HG02759 (cell line): ENCODE results near the gene AFF3.

Experiments
- ATAC-seq: cut with Tn5 transposase; IDR thresholded peaks from one replicate; pipeline ENCODE4 v1.9.1; 2021; ENCODE audit warnings: mild to moderate bottlenecking, moderate library complexity; ENCODE audit not compliant: unreplicated experiment

Gene AFF3

GRCh38 chr2:99898336-99899048 is 243.9 kb downstream of the AFF3 start:
- no peak for ATAC-seq

- no peak for ATAC-seq
Observed at GRCh38 chr2:99891428-99891780, 251.0 kb downstream of the AFF3 start.

DNA sequence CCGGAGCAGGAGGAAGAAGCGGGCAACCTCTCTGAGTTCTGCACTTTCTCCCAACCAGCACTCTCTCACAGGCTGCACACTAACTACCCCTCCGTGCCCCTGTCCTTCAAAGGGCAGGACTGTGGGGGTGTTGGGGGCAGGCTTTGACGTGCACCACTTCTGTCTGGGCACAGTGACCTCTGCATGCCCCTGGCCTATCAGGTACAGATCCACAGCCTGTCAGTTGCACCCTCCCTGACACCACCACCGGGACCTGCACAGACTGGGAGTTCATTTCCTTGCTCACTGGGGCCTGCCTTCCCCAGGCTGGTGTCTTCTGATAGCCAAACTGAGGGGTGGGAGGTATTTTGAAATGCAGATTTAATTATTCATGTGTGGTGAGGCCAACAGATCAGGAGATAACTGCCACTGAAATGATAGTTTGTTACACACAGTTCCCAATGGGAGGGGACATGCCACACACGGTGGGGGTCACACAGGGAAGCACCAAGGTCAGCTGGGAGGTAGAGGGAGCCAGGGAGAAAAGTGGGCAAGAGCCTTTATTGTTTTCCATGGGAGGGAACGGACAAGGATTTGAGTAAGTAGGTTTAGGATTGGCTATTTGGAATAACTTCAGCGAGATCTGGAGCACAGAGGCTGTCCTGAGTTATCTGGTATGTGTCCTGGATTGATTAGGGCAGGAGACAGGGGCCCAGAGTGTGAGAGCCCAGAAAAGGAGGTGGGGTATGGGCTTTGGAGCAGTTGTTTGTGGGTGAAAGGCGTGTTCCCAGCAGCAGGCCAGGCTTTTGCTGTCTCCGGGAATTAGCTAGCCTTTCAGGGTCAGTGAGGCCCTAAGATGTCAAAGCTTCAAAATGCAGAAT is 251.6 kb downstream of the AFF3 start:
- no peak for ATAC-seq

- ATAC-seq, result no peak
Observed at GRCh38 chr2:99888617-99889016, 253.8 kb downstream of the AFF3 start.

GRCh38 chr2:99886418-99886817 is 256.0 kb downstream of the AFF3 start:
- no peak for ATAC-seq

DNA sequence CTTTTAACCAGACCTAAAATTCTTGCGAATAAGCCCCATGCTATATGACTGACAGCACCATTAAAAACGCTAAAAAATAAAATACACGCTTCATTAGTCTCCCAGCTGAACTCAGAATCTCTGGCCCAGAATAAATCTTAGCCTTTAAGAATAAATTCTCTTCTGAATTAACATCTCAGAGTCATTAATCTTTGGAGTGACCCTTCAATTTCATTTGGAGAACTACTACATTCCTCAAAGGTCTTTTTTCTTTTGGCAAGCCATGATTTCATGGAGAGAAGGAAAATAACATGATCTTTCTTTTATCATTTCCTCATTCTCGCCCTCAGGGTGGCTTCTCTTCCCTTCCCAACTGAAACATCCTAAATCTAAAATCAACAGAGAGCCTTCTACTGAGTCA is 259.0 kb downstream of the AFF3 start:
- no peak for ATAC-seq

- no peak for ATAC-seq
Observed at GRCh38 chr2:99881901-99882591, 260.3 kb downstream of the AFF3 start.

- no peak for ATAC-seq
Observed at GRCh38 chr2:99880964-99881294, 261.5 kb downstream of the AFF3 start.

DNA sequence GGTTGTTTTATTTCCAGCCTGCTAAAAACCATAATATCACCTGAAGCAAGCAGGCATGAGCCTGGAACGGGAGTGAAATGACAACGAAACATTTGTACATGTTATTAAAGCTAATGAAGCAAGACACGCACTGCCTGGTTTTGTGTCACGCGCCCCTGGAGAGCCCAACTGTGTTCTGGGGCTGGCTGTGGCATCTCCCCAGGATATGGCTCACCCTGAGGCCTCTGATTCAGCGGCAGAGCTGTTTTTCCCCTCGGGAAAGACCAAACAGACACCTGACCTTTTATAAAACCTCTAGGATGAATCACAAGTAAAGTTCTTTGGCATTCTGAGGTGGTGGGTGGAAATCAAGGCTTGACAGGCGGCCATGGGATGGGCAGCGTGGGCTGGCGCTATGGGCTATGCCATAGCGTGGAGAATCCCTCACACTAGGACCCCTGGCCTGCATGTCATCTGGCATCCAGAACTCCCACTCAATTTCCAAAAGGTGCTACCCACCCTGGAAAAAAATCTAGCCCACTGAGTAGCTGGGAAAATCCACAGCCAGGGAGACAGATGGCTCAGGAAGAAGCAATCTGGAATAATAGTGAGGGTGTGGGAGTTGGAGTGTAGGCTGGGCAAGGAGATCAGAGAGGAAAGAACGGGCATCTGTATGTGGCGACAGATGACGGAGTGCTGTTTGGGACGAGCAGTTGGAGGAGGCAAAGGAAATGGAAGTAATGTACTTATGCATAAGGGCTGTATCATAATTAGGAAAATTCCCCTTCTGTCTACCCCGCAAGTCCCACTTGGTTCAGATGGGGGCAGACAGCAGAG is 262.0 kb downstream of the AFF3 start:
- ATAC-seq, result no peak

DNA sequence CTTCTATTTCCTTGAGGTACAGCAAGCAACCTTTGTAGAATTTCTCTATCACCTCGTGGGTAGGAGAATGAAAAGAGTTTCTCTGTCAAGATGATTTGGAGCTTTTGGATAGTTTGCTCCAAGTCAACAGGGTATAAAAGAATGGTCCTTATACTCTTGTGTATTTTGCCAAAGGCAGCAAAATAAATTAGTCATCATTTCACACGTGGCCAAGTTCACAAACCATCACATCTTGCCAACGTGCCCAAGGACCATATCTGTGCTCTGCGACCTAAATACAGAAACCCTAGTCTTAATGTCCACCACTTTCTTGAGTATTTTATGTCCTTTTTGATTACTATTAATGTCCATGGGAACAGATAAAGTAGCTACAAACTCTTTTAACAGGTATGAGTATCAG is 262.9 kb downstream of the AFF3 start:
- no peak for ATAC-seq

- ATAC-seq, result no peak
Observed at GRCh38 chr2:99878581-99879350, 263.6 kb downstream of the AFF3 start.

GRCh38 chr2:99877963-99878362 is 264.4 kb downstream of the AFF3 start:
- no peak for ATAC-seq

DNA sequence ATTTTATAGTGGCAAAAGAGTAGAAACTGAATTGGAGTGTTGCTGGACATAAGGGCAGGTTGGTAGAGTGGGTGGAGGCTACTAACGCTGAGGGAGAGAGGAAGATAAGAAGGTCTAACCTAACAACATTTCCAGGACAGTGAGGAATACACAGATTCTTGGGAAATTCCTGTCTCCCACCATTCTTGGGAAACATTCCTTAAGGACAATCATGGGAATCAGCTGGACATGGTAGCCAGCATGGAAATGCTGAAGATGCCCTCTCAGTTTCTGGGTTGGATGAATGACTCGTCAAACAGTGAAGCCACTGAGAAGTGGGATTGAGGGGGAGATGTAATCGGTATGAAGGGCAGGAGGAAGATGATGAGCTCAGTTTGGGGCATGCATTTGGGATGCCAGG is 265.4 kb downstream of the AFF3 start:
- ATAC-seq, result no peak

DNA sequence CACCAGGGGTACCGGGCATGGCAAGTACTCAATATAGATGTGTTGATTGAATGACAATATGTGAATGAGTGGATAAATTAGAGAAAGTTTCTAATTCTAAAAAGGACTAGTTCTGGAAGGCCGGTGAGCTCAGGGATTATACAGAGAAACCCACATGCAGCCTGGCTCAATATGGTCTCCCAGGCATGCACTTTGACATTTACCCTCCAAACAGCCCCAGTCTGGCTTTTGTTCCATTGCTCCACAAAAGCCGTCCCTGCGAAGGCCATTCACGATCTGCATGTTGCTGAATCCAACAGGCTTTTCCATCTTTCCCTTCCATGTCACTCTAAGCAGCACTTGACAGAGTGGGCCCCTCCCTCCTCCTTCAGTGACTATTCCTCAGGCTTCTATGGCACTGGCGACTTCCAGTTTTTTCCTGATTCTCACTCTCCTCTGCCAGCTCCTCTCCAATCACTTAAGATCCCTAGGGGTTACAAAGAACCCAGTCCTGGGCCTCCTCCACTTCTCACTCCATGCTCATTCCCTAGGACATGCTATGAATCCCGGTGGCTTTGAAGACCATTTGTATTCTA is 266.7 kb downstream of the AFF3 start:
- ATAC-seq, result no peak

- ATAC-seq, result no peak
Observed at GRCh38 chr2:99868260-99868659, 274.1 kb downstream of the AFF3 start.

GRCh38 chr2:99867770-99868169 is 274.6 kb downstream of the AFF3 start:
- ATAC-seq, result no peak

DNA sequence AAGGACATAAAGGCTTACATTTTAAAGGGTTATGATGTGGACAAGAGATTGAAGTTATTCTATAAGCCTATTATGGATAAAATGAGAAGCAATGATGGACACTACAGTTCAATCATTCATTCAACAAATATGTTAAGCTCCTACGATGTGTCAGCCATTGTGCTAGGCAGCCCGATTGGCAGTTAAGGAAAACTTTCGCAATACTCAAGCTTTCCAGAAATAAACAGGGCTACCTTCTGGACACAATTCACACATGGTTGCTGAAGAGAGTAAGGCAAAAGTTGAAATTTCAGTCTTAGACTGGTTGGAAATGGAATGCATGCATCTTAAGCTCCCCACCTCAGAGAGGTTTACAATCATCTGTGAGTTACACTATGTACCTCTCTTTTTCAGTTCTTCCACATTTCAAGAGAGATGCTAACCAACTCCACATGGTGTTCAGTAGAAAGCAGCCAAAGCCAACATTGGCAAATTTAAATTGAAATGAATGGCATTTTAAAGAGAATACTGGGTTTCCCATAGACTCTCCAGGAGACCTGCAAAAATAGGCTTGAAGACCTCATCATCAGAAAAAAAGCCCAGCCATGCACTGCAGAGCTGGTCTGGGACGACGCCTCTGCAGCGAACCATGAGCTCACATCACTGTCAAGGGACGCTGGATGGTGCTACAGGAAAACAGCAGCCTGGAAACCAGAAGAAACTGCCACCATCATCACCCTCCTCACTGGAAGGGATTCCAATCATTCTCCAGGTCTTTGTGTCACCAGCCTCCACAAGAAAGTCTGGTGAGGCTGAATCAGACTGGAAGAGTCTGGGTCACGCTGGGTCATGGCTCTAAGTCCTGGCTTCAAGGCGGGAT is 276.3 kb downstream of the AFF3 start:
- ATAC-seq, result no peak

GRCh38 chr2:99864561-99865553 is 277.5 kb downstream of the AFF3 start:
- ATAC-seq, result no peak
